ENCODE measurements around the gene MEGF11.

DNA sequence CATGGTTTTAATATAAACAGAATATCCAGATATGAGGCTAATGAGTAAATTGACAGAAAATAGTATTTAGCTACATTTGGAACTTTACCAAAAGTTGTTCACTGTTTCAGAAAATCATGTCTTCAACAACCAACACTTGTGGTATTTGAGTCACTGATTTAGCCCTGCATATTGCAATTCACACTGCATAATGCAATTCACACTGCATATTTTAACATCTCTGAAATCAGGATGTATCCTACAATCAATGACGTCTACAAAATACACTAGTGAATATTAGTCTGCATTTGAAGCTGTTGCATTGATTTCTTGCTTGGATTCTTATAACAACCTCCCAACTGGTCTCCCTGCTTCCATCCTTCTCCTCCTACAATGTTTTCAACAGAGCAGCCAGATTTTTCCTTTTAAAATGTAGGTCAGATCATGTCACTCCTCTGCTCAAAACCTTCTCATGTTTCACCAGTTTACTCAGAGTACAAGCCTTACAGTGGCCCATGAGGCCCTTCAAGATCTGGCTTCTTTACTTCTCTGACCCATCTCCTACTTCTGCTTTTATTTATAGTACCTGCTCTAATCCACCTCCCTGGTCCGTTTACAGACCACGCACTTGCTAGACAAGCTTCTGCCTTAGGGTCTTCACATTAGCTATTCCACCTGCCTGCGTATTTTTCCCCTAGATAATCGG, 395.7 kb downstream of the MEGF11 start:
- TF ChIP-seq, protein P1, sequence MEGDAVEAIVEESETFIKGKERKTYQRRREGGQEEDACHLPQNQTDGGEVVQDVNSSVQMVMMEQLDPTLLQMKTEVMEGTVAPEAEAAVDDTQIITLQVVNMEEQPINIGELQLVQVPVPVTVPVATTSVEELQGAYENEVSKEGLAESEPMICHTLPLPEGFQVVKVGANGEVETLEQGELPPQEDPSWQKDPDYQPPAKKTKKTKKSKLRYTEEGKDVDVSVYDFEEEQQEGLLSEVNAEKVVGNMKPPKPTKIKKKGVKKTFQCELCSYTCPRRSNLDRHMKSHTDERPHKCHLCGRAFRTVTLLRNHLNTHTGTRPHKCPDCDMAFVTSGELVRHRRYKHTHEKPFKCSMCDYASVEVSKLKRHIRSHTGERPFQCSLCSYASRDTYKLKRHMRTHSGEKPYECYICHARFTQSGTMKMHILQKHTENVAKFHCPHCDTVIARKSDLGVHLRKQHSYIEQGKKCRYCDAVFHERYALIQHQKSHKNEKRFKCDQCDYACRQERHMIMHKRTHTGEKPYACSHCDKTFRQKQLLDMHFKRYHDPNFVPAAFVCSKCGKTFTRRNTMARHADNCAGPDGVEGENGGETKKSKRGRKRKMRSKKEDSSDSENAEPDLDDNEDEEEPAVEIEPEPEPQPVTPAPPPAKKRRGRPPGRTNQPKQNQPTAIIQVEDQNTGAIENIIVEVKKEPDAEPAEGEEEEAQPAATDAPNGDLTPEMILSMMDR (conservative IDR thresholded peaks at IDR 0.05; ENCODE audit: low read length): no peak
- TF ChIP-seq EZH2phosphoT487 (IDR thresholded peaks at IDR 0.05; ENCODE audit: borderline replicate concordance): no peak
